Measurements from ENCODE around the gene ORAI2. TPM values are rescaled to one million over a fixed set of nuclear protein-coding genes. Genes with fewer than 3 reads are reported as not detected.
A peak's percentile ranks its signal among the peaks of the same experiment; 100 is the strongest.
"Not testable (repeated sequence)": the region's sequence is repeated elsewhere in the genome, so short reads cannot be mapped to it uniquely, and the experiment has no call there.

Gene ORAI2
- polyA plus RNA-seq, 1 of the 3 experiments (the other 2 are of a cell fraction), result 85.8 TPM

- CTCF ChIA-PET; H4K20me1 ChIP-seq (ENCODE audit: insufficient read depth); POLR2A ChIA-PET; H3K36me3 ChIP-seq (replicated peaks in 1 of 2; ENCODE audit: control insufficient read depth in 1 of 2, insufficient read depth in 2 of 2, low read length in 1 of 2); H3K4me1 ChIP-seq (ENCODE audit: control insufficient read depth in 1 of 2, insufficient read depth in 2 of 2, low read depth in 1 of 2, low read length in 1 of 2); H3K4me2 ChIP-seq; H3K9me2 ChIP-seq; H3F3A ChIP-seq (replicated peaks; ENCODE audit: insufficient read depth); H3K9me3 ChIP-seq; H2AFZ ChIP-seq (ENCODE audit: low read depth); H3K27me3 ChIP-seq (ENCODE audit: insufficient read depth); DNase-seq; H3K79me2 ChIP-seq (ENCODE audit: insufficient read depth); H3K4me3 ChIP-seq (ENCODE audit: low read depth in 2 of 2, low read length in 1 of 2): not testable (repeated sequence)
- Histone ChIP-seq H3K27ac (ENCODE audit: low read depth in 2 of 2, low read length in 1 of 2) (peak overlapping the region in 1 of 2 experiments; percentile 69; a peak in 2 of 4 replicates), H3K9ac (peak overlapping the region; percentile 51; the same call in 1 of the 2 replicates)
- WGBS (ENCODE audit: low lambda C conversion rate), result 55% methylated on average over 5 of the region's 24 CpGs
Observed at GRCh38 chr7:102505298-102506185, 72.2 kb downstream of the ORAI2 start.

Small RNA genes within 50 kb of the gene (small RNA-seq; reads per million reads assigned to genes)
- gene MIR548O, result 0 to 0.06 (median 0) reads per million in 7 experiments

Other genes with a start within 250 kb of the ORAI2 start
- gene SH2B2, start 146.7 kb upstream of the ORAI2 start, polyA plus RNA-seq (2012; rRNA removed), result 3.8 and 4.7 TPM in 2 replicates
- gene SPDYE6, start 77.1 kb upstream of the ORAI2 start, polyA plus RNA-seq (2012; rRNA removed), result not detected in 2 replicates
- gene PRKRIP1, start 37.2 kb upstream of the ORAI2 start, polyA plus RNA-seq (2012; rRNA removed), result 41.2 and 55.0 TPM in 2 replicates
- 13.7 and 18.1 TPM in 2 replicates for gene ALKBH4, start 31.3 kb downstream of the ORAI2 start, polyA plus RNA-seq (2012; rRNA removed)
- 44.9 and 53.2 TPM in 2 replicates for gene LRWD1, start 31.4 kb downstream of the ORAI2 start, polyA plus RNA-seq (2012; rRNA removed)
- 290 and 299 TPM in 2 replicates for gene POLR2J, start 45.3 kb downstream of the ORAI2 start, polyA plus RNA-seq (2012; rRNA removed)
- gene RASA4B, start 84.2 kb downstream of the ORAI2 start, polyA plus RNA-seq (2012; rRNA removed), result 15.5 and 19.5 TPM in 2 replicates
- 6.4 and 10.4 TPM in 2 replicates for gene UPK3BL2, start 110.1 kb downstream of the ORAI2 start, polyA plus RNA-seq (2012; rRNA removed)
- not detected in 2 replicates for gene SPDYE2, start 117.7 kb downstream of the ORAI2 start, polyA plus RNA-seq (2012; rRNA removed)
- gene POLR2J3, start 139.0 kb downstream of the ORAI2 start, polyA plus RNA-seq (2012; rRNA removed), result 47.8 and 57.6 TPM in 2 replicates
- gene RASA4, start 183.2 kb downstream of the ORAI2 start, polyA plus RNA-seq (2012; rRNA removed), result 29.2 and 31.7 TPM in 2 replicates
- gene UPK3BL1, start 209.2 kb downstream of the ORAI2 start, polyA plus RNA-seq (2012; rRNA removed), result 16.5 and 20.6 TPM in 2 replicates
- not detected in 2 replicates for gene SPDYE2B, start 216.7 kb downstream of the ORAI2 start, polyA plus RNA-seq (2012; rRNA removed)
- 3.5 and 4.8 TPM in 2 replicates for gene POLR2J2, start 238.1 kb downstream of the ORAI2 start, polyA plus RNA-seq (2012; rRNA removed)

Data from SK-N-SH (cell line).